GM23338 (cell line): Measurements from ENCODE around the gene KYNU. TPM values are rescaled to one million over a fixed set of nuclear protein-coding genes. Genes with fewer than 3 reads are reported as not detected.

Experiments used
- ATAC-seq: fragments of 200-7000 bp; cut with Tn5 transposase; 3 replicates; pipeline ENCODE4 v1.9.1; 2020
- DNase-seq: peaks from one replicate; pipeline ENCODE4 v3.0.0-alpha.2; 2015; ENCODE audit warnings: low spot score
- H2AFZ ChIP-seq: fragments of 200-600 bp; sonication (generic); 2 replicates; pipeline ENCODE4 v1.8.0; 2016; ENCODE audit warnings: antibody characterized with exemption, mild to moderate bottlenecking, moderate library complexity
- H3F3A ChIP-seq: fragments of 200-600 bp; sonication (generic); replicated peaks from 2 replicates; pipeline ENCODE4 v1.8.0; 2017; ENCODE audit warnings: antibody characterized with exemption, mixed run types, low read depth
- H3K27ac ChIP-seq: fragments of 200-600 bp; sonication (generic); 2 replicates; pipeline ENCODE4 v1.6.1; 2016; ENCODE audit warnings: low read depth
- H3K27me3 ChIP-seq: fragments of 200-600 bp; sonication (generic); 2 replicates; pipeline ENCODE4 v1.8.0; 2016; ENCODE audit warnings: mild to moderate bottlenecking, mixed run types, moderate library complexity; ENCODE audit not compliant: insufficient read depth
- H3K36me3 ChIP-seq: fragments of 200-600 bp; sonication (generic); 2 replicates; pipeline ENCODE4 v1.8.0; 2016; ENCODE audit warnings: mild to moderate bottlenecking; ENCODE audit not compliant: insufficient read depth
- H3K4me1 ChIP-seq: fragments of 200-600 bp; sonication (generic); 2 replicates; pipeline ENCODE4 v1.8.0; 2016; ENCODE audit warnings: mild to moderate bottlenecking, moderate library complexity; ENCODE audit not compliant: insufficient read depth
- H3K4me2 ChIP-seq: fragments of 200-600 bp; sonication (generic); 2 replicates; pipeline ENCODE4 v1.7.1; 2017; ENCODE audit warnings: mixed run types
- H3K4me3 ChIP-seq: fragments of 200-600 bp; sonication (generic); 2 replicates; pipeline ENCODE4 v1.6.1; 2016; ENCODE audit warnings: mixed run types
- H3K79me2 ChIP-seq: fragments of 200-600 bp; sonication (generic); replicated peaks from 2 replicates; pipeline ENCODE4 v1.8.0; 2017; ENCODE audit warnings: mild to moderate bottlenecking; ENCODE audit not compliant: insufficient read depth
- H3K9me2 ChIP-seq: fragments of 200-600 bp; sonication (generic); 2 replicates; pipeline ENCODE4 v1.8.0; 2017; ENCODE audit not compliant: insufficient read depth
- H4K20me1 ChIP-seq: fragments of 200-600 bp; sonication (generic); replicated peaks from 2 replicates; pipeline ENCODE4 v1.8.0; 2017; ENCODE audit warnings: mild to moderate bottlenecking; ENCODE audit not compliant: insufficient read depth
- H3K27ac Mint-ChIP-seq: 2 replicates; pipeline ENCODE4 v1.8.0; 2020; ENCODE audit warnings: inconsistent platforms, mild to moderate bottlenecking, moderate library complexity, mixed read lengths
- H3K27me3 Mint-ChIP-seq: 3 replicates; pipeline ENCODE4 v1.8.0; 2022; ENCODE audit warnings: low read depth, mild to moderate bottlenecking, moderate library complexity, mixed read lengths, inconsistent platforms; ENCODE audit not compliant: insufficient read depth, poor library complexity
- H3K36me3 Mint-ChIP-seq: 3 replicates; pipeline ENCODE4 v1.8.0; 2021; ENCODE audit warnings: low read depth, mild to moderate bottlenecking, inconsistent platforms, moderate library complexity, mixed read lengths
- H3K4me1 Mint-ChIP-seq: 3 replicates; pipeline ENCODE4 v1.8.0; 2020; ENCODE audit warnings: mild to moderate bottlenecking, inconsistent platforms, mixed read lengths
- H3K4me3 Mint-ChIP-seq: 3 replicates; pipeline ENCODE4 v1.8.0; 2021; ENCODE audit warnings: moderate library complexity, mild to moderate bottlenecking, inconsistent platforms, mixed read lengths
- H3K9me3 Mint-ChIP-seq: 3 replicates; pipeline ENCODE4 v1.8.0; 2020; ENCODE audit warnings: moderate library complexity, mild to moderate bottlenecking, inconsistent platforms, mixed read lengths
- CREB1 ChIP-seq: fragments of 250-450 bp; sonication (Bioruptor Pico); IDR thresholded peaks from 2 replicates; pipeline ENCODE4 v1.5.0; 2020; ENCODE audit warnings: low read depth, mild to moderate bottlenecking, moderate library complexity
- EZH2 ChIP-seq: fragments of 200-600 bp; sonication (generic); IDR thresholded peaks from one replicate; pipeline ENCODE4 v1.8.0; 2017; ENCODE audit warnings: antibody characterized with exemption, mild to moderate bottlenecking, low read depth; ENCODE audit not compliant: unreplicated experiment
- EZH2phosphoT487 ChIP-seq: fragments of 200-600 bp; sonication (generic); IDR thresholded peaks from one replicate; pipeline ENCODE4 v1.8.1; 2018; ENCODE audit warnings: antibody characterized with exemption; ENCODE audit not compliant: unreplicated experiment
- JUNB ChIP-seq: IDR thresholded peaks from one replicate; pipeline ENCODE4 v1.6.1; 2016; ENCODE audit warnings: antibody characterized with exemption; ENCODE audit not compliant: unreplicated experiment
- NANOG ChIP-seq: IDR thresholded peaks from 2 replicates; pipeline ENCODE4 v1.6.1; 2016; ENCODE audit warnings: antibody characterized with exemption, borderline replicate concordance
- POLR2AphosphoS5 ChIP-seq: IDR thresholded peaks from 2 replicates; pipeline ENCODE4 v1.6.1; 2016; ENCODE audit warnings: antibody characterized with exemption, low read depth
- STAT1 ChIP-seq: IDR thresholded peaks from one replicate; pipeline ENCODE4 v1.6.1; 2016; ENCODE audit warnings: antibody characterized with exemption; ENCODE audit not compliant: unreplicated experiment
- ZNF114 ChIP-seq: fragments of 250-450 bp; sonication (Bioruptor Pico); IDR thresholded peaks from 2 replicates; pipeline ENCODE4 v1.5.0; 2020; ENCODE audit warnings: mild to moderate bottlenecking, moderate library complexity
- ZNF331 ChIP-seq: fragments of 250-450 bp; sonication (Bioruptor Pico); IDR thresholded peaks from 2 replicates; pipeline ENCODE4 v1.5.0; 2020; ENCODE audit warnings: low read depth, mild to moderate bottlenecking, moderate library complexity
- polyA plus RNA-seq: library from polyadenylated mRNA; unstranded; fragments of >200 nt; fragmentation: Nextera tagmentation; extraction: Ambion mirVana; gene quantifications from 2 replicates; pipeline ENCODE4 v1.2.1, GENCODE V29; 2016
- total RNA-seq: library from RNA; depleted of rRNA; stranded (reverse); fragments of >200 nt; shearing (Covaris generic); gene quantifications from 2 replicates; pipeline ENCODE4 v1.2.3, GENCODE V29; 2014
- TF ChIP-seq, protein P1 (sequence below): fragments of 250-450 bp; sonication (Bioruptor Pico); IDR thresholded peaks from 2 replicates; pipeline ENCODE4 v1.5.0; 2020; ENCODE audit warnings: mild to moderate bottlenecking, moderate library complexity
- TF ChIP-seq, protein P2 (sequence below): IDR thresholded peaks from 2 replicates; pipeline ENCODE4 v1.6.1; 2016; ENCODE audit warnings: antibody characterized with exemption
- TF ChIP-seq, protein P3 (sequence below): IDR thresholded peaks from one replicate; pipeline ENCODE4 v1.6.1; 2018; ENCODE audit warnings: antibody characterized with exemption; ENCODE audit not compliant: unreplicated experiment
- TF ChIP-seq, protein P4 (sequence below), 2 experiments: fragments of 200-600 bp in 1 of 2; sonication (generic) in 1 of 2; conservative IDR thresholded peaks; 2 replicates each; pipeline versions ENCODE4 v1.5.1 to v1.6.1; 2016 to 2017; ENCODE audit warnings: antibody characterized with exemption in 2 of 2, low read depth in 2 of 2, mild to moderate bottlenecking in 2 of 2, moderate library complexity in 1 of 2

The KYNU gene
- total and polyA plus RNA-seq, 2 experiments from 2014 or later, result 0.03 to 0.21 TPM

DNA sequence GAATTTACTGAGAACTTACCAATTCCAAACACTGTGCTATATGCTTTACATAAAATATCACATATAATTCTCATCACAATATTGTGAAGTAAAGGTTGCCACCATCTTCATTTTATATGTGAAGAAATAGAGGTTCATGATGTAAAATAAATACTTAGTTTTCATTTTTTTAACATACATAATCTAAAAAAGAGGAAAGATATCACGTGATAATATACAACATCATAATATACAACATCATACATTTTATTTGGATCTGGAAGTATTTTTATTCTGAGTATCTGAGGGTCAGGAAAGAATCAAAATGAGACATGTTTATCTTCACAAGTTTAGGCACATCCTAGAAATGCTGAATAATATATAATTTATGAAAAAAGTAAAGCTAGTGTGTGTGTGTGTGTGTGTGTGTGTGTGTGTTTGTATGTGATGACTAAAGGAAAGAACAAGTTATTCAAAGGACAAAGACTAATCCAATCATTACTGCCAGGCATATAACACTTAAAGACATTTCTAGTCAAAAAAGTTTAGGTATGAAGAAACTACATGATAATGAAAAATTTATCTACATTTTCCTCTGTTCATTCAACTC lies 186.2 kb downstream of the KYNU start:
- Histone ChIP-seq H4K20me1 (no peaks in the 10 kb centered on the region), H3K4me1 (no peaks in the 10 kb centered on the region), H3K27me3 (no peaks in the 10 kb centered on the region), H3K4me2 (no peak overlapping the region), H2AFZ (no peak overlapping the region), H3F3A (no peaks in the 10 kb centered on the region), H3K9me2 (no peaks in the 10 kb centered on the region; the same call in 1 of the 2 replicates), H3K79me2 (no peaks in the 10 kb centered on the region), H3K4me3 (no peak overlapping the region), H3K36me3 (no peaks in the 10 kb centered on the region), H3K27ac (no peak overlapping the region)
- ATAC-seq (no peak), DNase-seq (no peak)
- Mint-ChIP-seq H3K27me3 (peaks cover 2% of the 10 kb centered on the region), H3K36me3 (peaks cover 6% of the 10 kb centered on the region; the same call in 1 of the 3 replicates), H3K4me3 (no peak overlapping the region), H3K27ac (no peak overlapping the region), H3K4me1 (no peaks in the 10 kb centered on the region), H3K9me3 (peaks cover 9% of the 10 kb centered on the region; the same call in 2 of the 3 replicates)
- TF ChIP-seq, protein P1, sequence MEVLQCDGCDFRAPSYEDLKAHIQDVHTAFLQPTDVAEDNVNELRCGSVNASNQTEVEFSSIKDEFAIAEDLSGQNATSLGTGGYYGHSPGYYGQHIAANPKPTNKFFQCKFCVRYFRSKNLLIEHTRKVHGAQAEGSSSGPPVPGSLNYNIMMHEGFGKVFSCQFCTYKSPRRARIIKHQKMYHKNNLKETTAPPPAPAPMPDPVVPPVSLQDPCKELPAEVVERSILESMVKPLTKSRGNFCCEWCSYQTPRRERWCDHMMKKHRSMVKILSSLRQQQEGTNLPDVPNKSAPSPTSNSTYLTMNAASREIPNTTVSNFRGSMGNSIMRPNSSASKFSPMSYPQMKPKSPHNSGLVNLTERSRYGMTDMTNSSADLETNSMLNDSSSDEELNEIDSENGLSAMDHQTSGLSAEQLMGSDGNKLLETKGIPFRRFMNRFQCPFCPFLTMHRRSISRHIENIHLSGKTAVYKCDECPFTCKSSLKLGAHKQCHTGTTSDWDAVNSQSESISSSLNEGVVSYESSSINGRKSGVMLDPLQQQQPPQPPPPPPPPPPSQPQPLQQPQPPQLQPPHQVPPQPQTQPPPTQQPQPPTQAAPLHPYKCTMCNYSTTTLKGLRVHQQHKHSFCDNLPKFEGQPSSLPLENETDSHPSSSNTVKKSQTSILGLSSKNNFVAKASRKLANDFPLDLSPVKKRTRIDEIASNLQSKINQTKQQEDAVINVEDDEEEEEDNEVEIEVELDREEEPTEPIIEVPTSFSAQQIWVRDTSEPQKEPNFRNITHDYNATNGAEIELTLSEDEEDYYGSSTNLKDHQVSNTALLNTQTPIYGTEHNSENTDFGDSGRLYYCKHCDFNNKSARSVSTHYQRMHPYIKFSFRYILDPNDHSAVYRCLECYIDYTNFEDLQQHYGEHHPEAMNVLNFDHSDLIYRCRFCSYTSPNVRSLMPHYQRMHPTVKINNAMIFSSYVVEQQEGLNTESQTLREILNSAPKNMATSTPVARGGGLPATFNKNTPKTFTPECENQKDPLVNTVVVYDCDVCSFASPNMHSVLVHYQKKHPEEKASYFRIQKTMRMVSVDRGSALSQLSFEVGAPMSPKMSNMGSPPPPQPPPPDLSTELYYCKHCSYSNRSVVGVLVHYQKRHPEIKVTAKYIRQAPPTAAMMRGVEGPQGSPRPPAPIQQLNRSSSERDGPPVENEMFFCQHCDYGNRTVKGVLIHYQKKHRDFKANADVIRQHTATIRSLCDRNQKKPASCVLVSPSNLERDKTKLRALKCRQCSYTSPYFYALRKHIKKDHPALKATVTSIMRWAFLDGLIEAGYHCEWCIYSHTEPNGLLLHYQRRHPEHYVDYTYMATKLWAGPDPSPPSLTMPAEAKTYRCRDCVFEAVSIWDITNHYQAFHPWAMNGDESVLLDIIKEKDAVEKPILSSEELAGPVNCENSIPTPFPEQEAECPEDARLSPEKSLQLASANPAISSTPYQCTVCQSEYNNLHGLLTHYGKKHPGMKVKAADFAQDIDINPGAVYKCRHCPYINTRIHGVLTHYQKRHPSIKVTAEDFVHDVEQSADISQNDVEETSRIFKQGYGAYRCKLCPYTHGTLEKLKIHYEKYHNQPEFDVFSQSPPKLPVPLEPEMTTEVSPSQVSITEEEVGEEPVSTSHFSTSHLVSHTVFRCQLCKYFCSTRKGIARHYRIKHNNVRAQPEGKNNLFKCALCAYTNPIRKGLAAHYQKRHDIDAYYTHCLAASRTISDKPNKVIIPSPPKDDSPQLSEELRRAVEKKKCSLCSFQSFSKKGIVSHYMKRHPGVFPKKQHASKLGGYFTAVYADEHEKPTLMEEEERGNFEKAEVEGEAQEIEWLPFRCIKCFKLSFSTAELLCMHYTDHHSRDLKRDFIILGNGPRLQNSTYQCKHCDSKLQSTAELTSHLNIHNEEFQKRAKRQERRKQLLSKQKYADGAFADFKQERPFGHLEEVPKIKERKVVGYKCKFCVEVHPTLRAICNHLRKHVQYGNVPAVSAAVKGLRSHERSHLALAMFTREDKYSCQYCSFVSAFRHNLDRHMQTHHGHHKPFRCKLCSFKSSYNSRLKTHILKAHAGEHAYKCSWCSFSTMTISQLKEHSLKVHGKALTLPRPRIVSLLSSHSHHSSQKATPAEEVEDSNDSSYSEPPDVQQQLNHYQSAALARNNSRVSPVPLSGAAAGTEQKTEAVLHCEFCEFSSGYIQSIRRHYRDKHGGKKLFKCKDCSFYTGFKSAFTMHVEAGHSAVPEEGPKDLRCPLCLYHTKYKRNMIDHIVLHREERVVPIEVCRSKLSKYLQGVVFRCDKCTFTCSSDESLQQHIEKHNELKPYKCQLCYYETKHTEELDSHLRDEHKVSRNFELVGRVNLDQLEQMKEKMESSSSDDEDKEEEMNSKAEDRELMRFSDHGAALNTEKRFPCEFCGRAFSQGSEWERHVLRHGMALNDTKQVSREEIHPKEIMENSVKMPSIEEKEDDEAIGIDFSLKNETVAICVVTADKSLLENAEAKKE (CRISPR knock-in tag), result no peak
- TF ChIP-seq, protein P2, sequence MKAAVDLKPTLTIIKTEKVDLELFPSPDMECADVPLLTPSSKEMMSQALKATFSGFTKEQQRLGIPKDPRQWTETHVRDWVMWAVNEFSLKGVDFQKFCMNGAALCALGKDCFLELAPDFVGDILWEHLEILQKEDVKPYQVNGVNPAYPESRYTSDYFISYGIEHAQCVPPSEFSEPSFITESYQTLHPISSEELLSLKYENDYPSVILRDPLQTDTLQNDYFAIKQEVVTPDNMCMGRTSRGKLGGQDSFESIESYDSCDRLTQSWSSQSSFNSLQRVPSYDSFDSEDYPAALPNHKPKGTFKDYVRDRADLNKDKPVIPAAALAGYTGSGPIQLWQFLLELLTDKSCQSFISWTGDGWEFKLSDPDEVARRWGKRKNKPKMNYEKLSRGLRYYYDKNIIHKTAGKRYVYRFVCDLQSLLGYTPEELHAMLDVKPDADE, result no peak
- TF ChIP-seq JUNB (no peak), ZNF114 (CRISPR knock-in tag) (no peak), ZNF331 (no peak), EZH2 (no peak), POLR2AphosphoS5 (no peak), EZH2phosphoT487 (no peak), STAT1 (no peak), CREB1 (no peak), NANOG (no peak)
- TF ChIP-seq, protein P3, sequence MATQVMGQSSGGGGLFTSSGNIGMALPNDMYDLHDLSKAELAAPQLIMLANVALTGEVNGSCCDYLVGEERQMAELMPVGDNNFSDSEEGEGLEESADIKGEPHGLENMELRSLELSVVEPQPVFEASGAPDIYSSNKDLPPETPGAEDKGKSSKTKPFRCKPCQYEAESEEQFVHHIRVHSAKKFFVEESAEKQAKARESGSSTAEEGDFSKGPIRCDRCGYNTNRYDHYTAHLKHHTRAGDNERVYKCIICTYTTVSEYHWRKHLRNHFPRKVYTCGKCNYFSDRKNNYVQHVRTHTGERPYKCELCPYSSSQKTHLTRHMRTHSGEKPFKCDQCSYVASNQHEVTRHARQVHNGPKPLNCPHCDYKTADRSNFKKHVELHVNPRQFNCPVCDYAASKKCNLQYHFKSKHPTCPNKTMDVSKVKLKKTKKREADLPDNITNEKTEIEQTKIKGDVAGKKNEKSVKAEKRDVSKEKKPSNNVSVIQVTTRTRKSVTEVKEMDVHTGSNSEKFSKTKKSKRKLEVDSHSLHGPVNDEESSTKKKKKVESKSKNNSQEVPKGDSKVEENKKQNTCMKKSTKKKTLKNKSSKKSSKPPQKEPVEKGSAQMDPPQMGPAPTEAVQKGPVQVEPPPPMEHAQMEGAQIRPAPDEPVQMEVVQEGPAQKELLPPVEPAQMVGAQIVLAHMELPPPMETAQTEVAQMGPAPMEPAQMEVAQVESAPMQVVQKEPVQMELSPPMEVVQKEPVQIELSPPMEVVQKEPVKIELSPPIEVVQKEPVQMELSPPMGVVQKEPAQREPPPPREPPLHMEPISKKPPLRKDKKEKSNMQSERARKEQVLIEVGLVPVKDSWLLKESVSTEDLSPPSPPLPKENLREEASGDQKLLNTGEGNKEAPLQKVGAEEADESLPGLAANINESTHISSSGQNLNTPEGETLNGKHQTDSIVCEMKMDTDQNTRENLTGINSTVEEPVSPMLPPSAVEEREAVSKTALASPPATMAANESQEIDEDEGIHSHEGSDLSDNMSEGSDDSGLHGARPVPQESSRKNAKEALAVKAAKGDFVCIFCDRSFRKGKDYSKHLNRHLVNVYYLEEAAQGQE, result no peak
- TF ChIP-seq, protein P4, sequence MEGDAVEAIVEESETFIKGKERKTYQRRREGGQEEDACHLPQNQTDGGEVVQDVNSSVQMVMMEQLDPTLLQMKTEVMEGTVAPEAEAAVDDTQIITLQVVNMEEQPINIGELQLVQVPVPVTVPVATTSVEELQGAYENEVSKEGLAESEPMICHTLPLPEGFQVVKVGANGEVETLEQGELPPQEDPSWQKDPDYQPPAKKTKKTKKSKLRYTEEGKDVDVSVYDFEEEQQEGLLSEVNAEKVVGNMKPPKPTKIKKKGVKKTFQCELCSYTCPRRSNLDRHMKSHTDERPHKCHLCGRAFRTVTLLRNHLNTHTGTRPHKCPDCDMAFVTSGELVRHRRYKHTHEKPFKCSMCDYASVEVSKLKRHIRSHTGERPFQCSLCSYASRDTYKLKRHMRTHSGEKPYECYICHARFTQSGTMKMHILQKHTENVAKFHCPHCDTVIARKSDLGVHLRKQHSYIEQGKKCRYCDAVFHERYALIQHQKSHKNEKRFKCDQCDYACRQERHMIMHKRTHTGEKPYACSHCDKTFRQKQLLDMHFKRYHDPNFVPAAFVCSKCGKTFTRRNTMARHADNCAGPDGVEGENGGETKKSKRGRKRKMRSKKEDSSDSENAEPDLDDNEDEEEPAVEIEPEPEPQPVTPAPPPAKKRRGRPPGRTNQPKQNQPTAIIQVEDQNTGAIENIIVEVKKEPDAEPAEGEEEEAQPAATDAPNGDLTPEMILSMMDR (conservative IDR thresholded peaks at IDR 0.05; ENCODE audit: low read depth in 2 of 2), result no peak
